GM12801 (cell line): ENCODE results near the gene PES1.

ENCODE experiments used
- CTCF ChIP-seq: IDR thresholded peaks from one replicate; pipeline ENCODE4 v1.5.1; 2011; ENCODE audit warnings: control low read depth; ENCODE audit not compliant: insufficient read length; ENCODE audit errors: extremely low read depth

The PES1 gene

DNA sequence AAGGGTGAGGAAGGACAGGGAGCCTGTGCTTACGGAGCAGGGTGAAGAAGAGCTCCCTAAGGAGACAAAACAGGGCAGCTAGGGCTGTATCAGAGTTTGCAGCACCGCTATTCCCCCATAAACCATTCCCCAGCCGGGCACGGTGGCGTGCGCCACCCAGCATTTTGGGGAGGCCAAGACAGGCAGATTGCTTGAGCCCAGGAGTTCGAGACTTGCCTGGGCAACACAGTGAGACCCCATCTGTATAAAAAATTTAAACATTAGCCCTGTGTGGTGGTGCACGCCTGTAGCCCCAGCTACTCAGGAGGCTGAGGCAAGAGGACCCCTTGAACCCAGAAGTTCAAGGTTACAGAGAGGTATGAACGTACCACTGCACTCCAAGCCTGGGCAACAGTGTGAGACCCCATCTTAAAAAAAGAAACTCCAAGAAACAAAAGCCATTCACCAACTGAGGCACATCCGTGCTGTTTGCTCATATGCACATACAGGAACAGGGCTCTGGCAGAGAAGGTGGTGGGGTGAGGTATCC is 22.0 kb downstream of the PES1 start:
- no peak for TF ChIP-seq CTCF

DNA sequence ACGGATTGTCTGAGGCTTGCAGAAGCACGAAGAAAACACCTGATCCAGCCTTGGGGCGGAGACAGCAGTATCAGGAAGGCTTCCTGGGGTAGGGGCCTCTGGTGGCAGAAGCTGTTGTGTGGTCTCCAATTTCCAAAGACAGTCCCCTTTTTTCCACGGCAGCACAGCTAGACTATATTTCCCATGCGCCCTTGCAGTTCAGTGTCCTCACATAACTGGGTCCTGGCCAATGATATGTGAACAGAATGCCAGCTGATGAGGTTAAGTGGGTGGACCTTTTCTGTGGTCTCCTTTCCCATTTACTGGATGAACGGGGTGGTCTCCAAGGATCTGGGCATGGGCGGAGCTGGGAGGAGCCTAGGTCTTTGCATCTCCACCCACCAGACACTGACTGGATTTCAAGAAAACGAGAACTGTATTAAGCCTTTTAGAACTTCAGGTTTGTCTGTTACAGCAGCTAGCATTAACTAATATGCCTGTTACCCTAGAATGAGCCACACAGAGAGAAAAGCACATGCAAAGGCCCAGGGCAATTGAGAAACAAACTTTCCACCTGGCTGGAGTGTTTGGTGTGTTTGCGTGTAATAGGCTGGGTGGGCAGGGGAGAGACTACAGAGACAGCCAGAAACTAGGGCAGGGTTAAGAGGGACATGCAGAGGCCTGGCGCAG is 23.4 kb downstream of the PES1 start:
- no peak for TF ChIP-seq CTCF

GRCh38 chr22:30566125-30566524 is 25.6 kb downstream of the PES1 start:
- no peak for TF ChIP-seq CTCF

DNA sequence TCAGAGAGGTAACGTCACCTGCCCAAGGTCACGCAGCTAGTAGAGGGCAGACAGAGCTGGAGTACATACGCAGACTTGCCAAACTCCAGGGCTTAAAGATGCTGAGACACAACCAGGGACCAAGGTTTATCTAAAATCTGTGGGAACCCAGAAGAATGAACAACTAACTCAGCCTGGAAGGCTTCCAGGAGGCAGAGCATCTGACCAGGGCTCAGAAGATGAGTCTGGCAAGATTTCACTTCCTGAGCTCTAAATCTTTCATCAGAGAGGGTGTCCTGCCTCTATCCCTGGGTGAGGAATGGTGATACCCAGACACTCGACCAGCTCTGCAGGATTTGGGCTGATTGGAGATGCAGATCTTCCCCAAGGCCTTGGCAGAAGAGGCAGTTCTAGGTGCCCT is 26.4 kb downstream of the PES1 start:
- no peak for TF ChIP-seq CTCF

GRCh38 chr22:30564761-30565119 is 27.0 kb downstream of the PES1 start:
- no peak for TF ChIP-seq CTCF

DNA sequence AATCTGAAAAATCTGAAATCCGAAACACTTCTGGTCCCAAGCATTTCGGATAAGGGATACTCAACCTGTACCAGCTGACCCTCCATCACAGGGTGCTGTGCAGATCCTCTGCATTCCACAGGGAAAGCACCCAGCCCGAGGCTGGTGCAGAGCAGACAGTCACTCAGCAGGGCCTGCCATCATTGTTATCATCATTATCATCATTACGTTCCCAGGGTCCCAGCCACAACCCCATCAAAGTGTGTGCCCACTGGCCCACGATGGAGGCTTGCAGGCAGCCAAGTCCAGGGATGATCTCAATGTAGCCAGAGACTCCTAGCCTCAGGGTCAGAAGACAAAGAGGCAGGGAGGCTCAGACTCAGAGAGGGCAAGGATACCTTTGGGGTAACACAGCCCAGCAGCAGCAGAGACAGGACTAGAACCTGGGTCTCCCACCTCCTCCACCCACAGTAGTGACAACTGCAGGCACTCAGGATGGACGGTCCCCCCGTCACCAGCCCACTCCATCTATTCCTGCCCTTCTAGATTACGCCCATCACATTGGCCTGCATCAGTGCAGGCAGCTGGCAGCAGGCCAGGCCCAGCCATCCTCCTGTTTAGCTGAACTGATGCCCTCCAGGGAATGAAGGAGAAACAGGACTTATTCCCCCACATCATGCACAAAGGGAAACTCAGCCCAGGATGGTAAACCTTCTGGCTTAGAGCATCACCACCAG is 27.5 kb downstream of the PES1 start:
- TF ChIP-seq CTCF: no peak

- no peak for TF ChIP-seq CTCF
These were observed 29.3 kb downstream of the PES1 start for GRCh38 chr22:30562366-30562765.
